Measurements from ENCODE around the gene TMEM221.

The TMEM221 gene

GRCh38 chr19:17456127-17456526, 7.7 kb upstream of the TMEM221 start:
- no peak for DNase-seq
- intact Hi-C loops (cut with DNase I; ENCODE audit: low total_unique reads): loop anchor here (10.0 kb wide), 1 partner anchor 119 kb away; no protein-coding TSS in a partner anchor
- Histone ChIP-seq H3K27me3 (peaks cover 0 to 83% of the 10 kb centered on the region in 2 donors), H3K4me1 (peaks cover 0 to 19% (median 7%) of the 10 kb centered on the region in 4 donors), H3K27ac (no peak overlapping the region), H3K4me3 (no peak overlapping the region), H3K9me3 (no peaks in the 10 kb centered on the region), H3K36me3 (no peaks in the 10 kb centered on the region)
- TF ChIP-seq, protein P1, sequence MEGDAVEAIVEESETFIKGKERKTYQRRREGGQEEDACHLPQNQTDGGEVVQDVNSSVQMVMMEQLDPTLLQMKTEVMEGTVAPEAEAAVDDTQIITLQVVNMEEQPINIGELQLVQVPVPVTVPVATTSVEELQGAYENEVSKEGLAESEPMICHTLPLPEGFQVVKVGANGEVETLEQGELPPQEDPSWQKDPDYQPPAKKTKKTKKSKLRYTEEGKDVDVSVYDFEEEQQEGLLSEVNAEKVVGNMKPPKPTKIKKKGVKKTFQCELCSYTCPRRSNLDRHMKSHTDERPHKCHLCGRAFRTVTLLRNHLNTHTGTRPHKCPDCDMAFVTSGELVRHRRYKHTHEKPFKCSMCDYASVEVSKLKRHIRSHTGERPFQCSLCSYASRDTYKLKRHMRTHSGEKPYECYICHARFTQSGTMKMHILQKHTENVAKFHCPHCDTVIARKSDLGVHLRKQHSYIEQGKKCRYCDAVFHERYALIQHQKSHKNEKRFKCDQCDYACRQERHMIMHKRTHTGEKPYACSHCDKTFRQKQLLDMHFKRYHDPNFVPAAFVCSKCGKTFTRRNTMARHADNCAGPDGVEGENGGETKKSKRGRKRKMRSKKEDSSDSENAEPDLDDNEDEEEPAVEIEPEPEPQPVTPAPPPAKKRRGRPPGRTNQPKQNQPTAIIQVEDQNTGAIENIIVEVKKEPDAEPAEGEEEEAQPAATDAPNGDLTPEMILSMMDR (IDR thresholded peaks at IDR 0.05): no peak

DNA sequence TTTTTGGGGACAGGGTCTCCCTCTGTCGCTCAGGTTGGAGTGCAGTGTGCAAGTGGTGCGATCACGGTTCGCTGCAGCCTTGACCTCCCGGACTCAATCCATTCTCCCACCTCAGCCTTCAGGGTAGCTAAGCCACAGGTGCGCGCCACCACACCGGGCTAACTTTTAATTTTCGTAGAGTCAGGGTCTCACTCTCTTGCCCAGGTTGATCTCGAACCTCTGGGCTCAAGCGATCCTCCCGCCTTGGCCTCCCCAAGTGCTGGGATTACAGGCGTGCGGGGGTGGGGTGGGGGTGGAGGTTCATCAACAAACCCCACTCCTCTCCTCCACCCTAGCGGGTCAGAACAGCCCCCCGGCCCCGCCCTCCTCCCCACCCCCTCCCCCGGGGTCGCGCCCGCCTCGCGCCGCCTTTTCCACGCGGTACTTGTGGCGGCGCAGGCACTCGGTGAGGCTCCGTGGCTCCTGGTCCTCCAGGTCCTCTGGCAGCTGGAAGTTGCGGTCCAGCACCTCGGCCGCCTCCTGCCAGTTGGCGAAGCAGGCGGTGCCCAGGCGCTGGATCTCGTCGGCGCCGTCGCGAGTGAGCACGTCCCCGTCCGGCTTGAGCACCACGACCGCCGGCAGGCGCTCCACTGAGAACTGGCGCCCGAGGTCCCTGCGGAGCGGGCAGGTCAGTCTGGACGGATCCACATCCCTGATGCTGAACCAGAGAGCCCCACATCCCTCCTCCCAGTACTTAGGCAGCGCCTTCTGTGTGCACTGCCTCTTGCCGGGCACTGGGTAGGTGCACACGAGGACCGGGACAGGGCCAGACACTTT, 7.0 kb upstream of the TMEM221 start:
- no peak for DNase-seq
- intact Hi-C loops (cut with DNase I; ENCODE audit: low total_unique reads): loop anchor here (10.0 kb wide), 1 partner anchor 119 kb away; no protein-coding TSS in a partner anchor

GRCh38 chr19:17454576-17455071, 6.2 kb upstream of the TMEM221 start:
- peaks cover 0 to 79% of the 10 kb centered on the region in 2 donors for H3K27me3 ChIP-seq
- DNase-seq: no peak

More for the DNA sequence above, 7.0 kb upstream of the TMEM221 start:
- no peak overlapping the region for H3K27ac ChIP-seq
- TF ChIP-seq, protein P1 (IDR thresholded peaks at IDR 0.05): no peak
- H3K4me1 ChIP-seq: peaks cover 0 to 19% (median 7%) of the 10 kb centered on the region in 4 donors
- no peaks in the 10 kb centered on the region for H3K36me3 ChIP-seq
- H3K27me3 ChIP-seq: peaks cover 0 to 79% of the 10 kb centered on the region in 2 donors
- no peak overlapping the region for H3K4me3 ChIP-seq
- no peaks in the 10 kb centered on the region for H3K9me3 ChIP-seq

GRCh38 chr19:17451820-17452219, 3.4 kb upstream of the TMEM221 start:
- H3K36me3 ChIP-seq: no peaks in the 10 kb centered on the region
- DNase-seq: no peak
- H3K4me1 ChIP-seq: peaks cover 0 to 33% (median 15%) of the 10 kb centered on the region in 4 donors
- no peak overlapping the region for H3K4me3 ChIP-seq
- no peaks in the 10 kb centered on the region for H3K9me3 ChIP-seq
- intact Hi-C loops (cut with DNase I; ENCODE audit: low total_unique reads): loop anchor here (10.0 kb wide), 1 partner anchor 123 kb away; no protein-coding TSS in a partner anchor
- TF ChIP-seq, protein P1 (IDR thresholded peaks at IDR 0.05): no peak
- peaks cover 0 to 75% of the 10 kb centered on the region in 2 donors for H3K27me3 ChIP-seq
- H3K27ac ChIP-seq: no peak overlapping the region

More at GRCh38 chr19:17454576-17455071, 6.2 kb upstream of the TMEM221 start:
- intact Hi-C loops (cut with DNase I; ENCODE audit: low total_unique reads): loop anchor here (10.0 kb wide), 1 partner anchor 120 kb away; no protein-coding TSS in a partner anchor
- TF ChIP-seq, protein P1 (IDR thresholded peaks at IDR 0.05): no peak
- H3K9me3 ChIP-seq: no peaks in the 10 kb centered on the region
- no peak overlapping the region for H3K27ac ChIP-seq
- H3K36me3 ChIP-seq: no peaks in the 10 kb centered on the region
- H3K4me3 ChIP-seq: no peak overlapping the region
- H3K4me1 ChIP-seq: peaks cover 0 to 19% (median 7%) of the 10 kb centered on the region in 4 donors

GRCh38 chr19:17450264-17451075, 2.0 kb upstream of the TMEM221 start:
- H3K4me3 ChIP-seq: no peak overlapping the region
- H3K9me3 ChIP-seq: no peaks in the 10 kb centered on the region
- intact Hi-C loops (cut with DNase I; ENCODE audit: low total_unique reads): loop anchor here (10.0 kb wide), 1 partner anchor 124 kb away; no protein-coding TSS in a partner anchor
- H3K4me1 ChIP-seq: peaks cover 0 to 24% (median 10%) of the 10 kb centered on the region in 4 donors
- no peak overlapping the region for H3K27ac ChIP-seq
- TF ChIP-seq, protein P1 (IDR thresholded peaks at IDR 0.05): no peak
- H3K27me3 ChIP-seq: peaks cover 0 to 64% of the 10 kb centered on the region in 2 donors
- H3K36me3 ChIP-seq: no peaks in the 10 kb centered on the region
- no peak for DNase-seq

All from tibial artery (tissue), 4 donors.